Fibroblast of skin of right quadriceps (primary cell): ENCODE measurements around the gene NRARP.
"Not testable (repeated sequence)": the region's sequence is repeated elsewhere in the genome, so short reads cannot be mapped to it uniquely, and the experiment has no call there.

Experiments used
- DNase-seq: peaks from one replicate; pipeline ENCODE4 v3.0.0-alpha.2; 2013

NRARP gene

DNA sequence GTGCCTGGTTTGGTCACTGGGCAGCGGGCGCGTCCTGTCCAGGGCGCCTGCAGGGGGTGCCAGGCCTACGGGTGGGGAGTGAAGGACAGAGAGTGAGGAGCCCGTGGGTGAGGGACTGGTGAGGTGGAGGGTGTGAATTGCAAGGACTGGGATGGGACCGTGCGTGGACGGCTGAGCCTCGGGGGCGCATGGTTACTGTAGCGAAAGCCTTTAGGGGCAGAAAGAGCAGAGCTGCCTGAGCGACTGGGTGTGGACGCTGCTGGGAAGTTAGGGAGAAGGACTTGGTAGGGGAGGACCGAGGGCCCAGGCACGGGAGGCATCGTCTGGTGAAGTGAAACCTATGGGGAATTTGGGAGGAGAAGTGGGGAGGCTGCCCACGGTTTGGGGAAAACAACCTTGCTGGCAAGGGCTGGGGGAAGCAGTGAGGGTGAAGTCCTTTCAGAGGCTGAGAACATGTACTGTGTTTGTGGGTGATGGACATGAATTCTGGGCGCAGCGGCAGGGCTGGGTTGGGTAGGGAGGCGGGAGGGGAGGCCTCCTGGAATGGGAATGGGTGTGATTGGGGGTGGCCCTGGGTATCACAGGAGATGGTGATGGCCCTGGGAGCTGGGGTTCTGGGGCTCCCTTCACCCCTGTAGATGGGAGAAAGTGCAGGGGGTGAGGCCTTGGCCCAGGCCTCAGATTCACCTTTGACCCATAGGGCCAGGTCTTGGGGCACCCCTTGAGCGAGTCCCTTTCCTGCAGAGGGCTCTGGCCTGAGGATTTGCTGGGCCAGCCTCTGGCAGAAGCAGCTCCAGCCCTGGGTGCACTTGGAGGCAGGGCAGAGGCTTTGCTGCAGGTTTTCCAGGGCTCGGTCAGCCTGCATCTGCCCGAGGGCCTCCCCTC lies 26.2 kb downstream of the NRARP start:
- no peak for DNase-seq

DNA sequence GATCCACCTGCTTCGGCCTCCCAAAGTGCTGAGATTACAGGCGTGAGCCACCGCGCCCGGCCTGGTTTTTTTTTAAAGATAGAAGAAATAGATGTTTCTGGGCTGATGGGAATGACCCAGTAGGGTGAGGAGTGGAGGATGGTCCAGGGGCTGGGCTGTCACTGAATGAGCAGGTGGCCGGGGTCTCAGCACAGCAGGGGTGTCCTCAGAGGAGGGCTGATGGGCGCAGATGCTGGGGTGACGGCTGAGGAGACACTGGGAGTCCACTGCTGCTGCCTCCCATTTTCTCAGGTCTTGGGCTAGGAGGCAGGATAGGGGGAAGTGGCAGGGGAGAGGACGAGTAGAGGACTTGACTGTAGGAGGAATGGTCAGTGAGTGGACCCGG lies 26.9 kb downstream of the NRARP start:
- DNase-seq, result no peak

DNA sequence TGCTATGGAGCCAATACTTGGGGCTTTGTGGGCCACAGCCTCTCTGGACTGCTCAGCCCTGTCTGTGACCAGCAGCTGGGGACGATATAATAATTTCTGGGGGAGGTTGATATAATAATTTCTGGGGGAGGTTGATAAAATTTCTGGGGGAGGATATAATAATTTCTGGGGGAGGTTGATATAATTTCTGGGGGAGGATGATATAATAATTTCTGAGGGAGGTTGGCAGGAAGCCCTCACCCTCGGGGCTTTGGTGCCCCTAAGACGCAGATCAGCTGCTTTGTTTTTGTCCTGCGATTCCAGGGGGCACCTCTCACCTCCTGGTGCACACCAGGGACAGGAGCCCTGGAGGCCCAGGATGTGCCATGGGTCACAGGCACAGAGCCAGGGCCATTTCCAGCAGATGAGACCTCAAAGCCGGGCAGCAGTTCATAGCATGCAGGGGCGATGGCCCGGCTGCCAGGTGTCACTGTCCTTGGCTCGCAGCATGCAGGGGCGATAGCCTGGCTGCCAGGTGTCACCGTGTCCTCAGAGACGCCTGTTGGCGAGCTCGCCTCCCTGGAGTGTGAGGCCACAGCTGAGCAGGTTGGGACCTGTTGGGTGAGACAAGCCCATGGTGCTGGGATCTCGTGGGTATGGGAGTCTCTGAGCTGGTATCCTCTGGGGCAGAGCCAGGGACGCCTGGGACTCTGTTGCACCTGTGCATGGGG lies 28.3 kb downstream of the NRARP start:
- DNase-seq, result no peak

DNA sequence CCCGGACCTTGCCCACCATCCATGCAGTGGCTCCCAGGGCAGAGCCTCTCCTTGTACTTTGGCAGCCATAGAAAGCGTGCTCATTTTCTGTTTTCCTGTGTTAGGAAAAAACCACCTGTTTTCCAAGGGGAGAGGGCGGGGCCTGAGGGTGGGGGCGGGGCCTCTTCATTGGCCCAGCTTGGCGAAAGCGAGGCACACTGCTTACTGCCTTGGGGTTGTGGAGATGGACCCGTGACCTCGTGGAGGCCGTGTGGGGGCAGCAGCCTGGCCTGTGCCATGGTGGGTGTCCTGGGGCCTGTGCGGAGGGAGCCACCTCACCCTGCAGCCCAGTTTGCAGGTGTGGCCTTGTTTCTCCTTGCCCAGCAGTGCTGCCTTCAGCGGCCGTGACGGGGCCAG lies 29.0 kb downstream of the NRARP start:
- DNase-seq, result no peak

DNA sequence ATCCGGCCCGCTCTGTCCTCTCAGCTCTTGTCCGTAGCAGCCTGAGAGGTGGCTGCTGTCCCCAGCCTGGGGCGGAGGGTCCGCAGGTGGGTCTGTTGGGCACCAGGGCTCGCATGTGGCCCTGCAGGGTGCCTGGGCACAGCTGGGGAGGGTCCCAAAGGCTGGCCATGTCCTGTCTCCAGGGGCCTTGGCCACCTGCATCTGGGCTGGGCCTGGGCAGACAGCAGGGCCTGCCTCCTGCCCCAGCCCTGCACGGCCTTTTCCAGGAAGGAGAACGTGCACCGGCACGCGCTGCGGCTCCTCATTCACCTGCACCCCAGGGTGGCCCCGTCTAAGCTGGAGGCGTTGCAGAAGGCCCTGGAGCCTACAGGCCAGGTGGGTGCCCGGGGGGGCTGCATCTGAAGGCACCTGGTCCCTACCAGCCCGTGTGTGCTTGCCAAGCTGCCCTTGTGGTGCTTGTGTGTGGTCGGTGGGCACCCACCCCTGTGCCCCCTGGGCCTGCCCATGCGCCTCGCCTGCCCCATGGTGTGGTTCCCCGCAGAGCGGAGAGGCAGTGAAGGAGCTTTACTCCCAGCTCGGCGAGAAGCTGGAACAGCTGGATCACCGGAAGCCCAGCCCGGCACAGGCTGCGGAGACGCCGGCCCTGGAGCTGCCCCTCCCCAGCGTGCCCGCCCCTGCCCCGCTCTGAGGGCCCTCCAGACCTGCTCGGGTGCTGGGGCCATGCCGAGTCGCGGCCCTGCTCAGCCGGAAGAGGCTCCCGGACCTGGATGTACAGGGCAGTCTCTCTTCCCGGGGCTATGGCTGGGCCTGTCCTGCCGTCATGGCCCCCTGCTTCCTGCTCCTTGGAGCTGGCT lies 29.6 kb downstream of the NRARP start:
- DNase-seq, result no peak

DNA sequence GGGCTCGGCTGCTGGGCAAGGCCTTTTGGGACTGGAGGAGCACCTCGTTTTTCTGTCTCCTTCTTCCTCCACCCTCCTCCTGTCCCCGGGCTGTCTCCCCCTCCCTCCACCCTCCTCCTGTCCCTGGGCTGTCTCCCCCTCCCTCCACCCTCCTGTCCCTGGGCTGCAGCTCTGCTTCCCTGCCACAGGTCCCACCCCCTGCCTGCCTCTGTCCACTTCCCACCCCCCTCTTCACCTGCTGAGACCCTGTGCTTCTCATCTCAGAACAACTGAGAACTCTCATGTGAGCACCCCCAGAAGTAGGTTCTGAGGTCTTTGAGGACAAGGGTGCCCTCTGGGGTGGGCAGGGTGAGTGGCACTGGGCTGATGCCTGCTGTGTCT lies 30.4 kb downstream of the NRARP start:
- no peak for DNase-seq

DNA sequence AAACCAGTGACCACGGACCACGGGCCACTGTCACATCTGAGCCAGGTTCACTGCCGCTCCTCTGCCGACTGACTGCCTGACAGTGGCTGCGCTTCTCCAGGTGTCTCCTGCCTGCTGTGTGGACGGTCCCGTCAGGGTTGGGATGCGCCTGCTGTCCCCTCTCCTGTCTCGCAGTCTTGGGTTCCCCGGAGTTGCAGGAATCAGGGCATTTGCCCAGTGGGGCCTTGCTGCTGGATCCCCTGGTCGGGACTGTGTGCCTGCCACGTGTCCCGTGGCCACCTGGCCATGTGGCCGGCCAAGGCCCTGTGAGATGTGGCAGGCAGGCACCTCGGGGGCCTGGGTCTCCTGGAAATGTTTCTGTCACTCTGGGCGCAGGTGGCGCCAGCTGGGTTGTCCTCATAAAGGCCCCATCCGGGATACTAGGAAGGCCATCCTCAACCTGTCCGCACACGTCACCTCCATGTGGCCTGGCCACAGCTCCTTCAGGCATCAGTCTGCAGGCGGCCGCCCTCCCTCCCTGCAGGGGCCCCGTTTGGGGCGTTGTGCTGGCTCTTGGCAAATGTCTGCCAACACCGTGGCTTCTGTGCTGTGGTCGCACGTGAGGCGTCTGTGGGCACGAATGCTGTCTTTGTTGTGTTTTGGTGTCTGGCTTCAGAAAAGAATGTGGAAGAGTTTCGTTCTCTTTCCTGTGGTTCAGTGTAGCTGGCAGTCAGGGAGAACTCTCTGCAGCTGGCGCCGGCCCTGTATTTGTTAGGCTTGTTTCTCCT lies 31.0 kb downstream of the NRARP start:
- no peak for DNase-seq

DNA sequence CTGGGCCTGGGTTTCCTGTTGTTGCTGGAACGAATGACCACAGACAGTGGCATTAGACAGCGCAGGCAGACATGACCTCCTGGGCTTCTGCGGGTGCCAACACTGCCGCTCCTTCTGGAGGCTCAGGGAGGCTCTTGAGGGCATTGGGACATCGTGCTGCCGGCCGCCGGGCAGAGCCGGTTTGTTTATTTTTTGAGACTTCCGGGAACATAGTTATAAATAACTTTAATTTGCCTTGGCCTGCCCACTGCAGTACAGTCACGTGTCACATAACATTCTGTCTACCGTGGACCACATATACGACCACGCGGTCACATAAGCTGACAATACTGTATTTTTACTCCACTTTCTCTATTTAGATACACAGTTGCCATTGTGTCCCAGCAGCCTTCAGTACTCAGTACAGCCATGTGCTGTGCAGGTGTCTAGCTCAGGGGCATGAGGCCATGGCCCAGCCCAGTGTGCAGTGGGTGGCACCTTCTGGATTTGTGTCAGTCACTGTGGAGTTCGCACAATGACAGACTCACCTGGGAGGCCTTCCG lies 32.8 kb downstream of the NRARP start:
- DNase-seq, result no peak

DNA sequence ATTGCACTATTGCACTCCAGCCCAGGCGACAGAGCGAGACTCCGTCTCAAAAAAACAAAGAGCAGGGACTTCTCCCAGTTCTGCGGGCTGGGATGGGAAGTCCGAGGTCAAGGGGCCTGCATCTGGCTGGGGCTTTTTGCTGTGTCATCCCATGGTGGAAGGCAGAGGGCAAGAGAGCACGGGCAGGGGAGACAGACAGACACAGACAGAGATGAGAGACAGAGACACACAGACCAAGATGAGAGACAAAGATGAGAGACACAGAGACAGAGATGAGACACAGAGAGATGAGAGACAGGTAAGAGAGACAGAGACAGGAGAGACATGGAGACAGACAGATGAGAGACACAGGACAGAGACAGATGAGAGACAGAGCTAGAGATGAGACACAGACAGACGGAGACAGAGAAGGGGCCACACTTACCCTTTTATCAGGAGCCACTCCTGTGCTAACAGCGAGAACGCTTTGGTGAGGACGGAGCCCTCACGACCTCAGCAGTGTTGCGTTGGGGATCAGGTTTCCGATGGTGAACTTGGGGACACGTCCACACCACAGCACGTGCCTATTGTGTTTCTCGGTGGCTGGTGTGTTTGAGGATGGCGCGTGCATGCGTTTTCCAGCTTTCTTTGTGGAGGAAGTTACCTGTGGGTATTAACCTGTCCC lies 33.4 kb downstream of the NRARP start:
- DNase-seq, result no peak

DNA sequence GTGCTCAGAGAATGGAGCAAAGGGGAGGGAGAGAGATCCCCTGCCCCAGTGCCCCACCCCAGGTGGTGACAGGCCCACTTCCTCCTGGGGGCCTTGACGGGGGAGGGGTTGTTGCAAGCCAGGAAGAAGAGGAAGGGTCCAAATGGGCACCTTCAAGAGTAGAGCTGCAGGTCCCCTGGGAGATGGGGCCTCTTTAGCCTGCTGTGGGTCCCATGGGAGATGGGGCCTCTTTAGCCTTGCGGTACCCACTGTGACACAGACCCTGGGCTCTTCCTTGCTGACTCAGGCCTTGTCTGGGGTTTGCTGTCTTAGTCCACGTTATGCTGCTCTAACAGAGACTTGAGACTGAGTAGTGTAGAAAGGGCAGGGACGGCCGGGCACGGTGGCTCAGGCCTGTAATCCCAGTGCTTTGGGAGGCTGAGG lies 34.1 kb downstream of the NRARP start:
- DNase-seq, result no peak

DNA sequence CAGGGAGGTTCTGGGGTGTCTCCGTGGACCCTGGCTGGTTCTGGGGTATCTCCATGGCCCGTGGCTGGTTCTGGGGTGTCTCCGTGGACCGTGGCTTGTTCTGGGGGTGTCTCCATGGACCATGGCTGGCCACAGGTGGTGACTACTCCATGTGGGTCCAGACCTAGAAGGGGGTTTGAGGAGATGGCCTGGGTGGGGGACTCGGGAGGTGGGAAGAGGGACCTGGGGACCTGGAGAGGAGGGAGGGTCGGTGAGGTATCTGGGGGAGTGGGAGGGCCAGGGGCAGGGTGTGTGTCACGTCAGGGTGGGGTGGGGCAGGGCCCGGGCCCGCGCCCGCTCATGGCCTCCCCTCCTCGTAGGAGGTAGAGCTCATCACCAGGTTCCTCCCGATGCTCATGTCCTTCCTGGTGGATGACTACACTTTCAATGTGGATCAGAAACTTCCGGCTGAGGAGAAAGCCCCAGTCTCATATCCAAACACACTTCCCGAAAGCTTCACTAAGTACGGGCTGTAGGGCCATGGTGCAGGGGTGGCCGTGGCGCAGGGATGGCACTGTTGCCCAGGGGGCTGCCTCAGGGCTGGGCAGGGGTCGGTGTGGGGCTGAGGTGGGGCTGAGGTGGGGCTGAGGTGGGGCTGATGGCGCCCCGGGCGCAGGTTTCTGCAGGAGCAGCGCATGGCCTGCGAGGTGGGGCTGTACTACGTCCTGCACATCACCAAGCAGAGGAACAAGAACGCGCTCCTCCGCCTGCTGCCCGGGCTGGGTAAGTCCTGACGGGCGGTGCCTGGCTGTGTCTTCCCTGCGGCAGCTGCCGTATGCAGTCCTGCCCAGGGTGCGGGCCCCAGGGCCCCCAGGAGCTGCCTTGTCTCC lies 35.3 kb downstream of the NRARP start:
- no peak for DNase-seq

DNA sequence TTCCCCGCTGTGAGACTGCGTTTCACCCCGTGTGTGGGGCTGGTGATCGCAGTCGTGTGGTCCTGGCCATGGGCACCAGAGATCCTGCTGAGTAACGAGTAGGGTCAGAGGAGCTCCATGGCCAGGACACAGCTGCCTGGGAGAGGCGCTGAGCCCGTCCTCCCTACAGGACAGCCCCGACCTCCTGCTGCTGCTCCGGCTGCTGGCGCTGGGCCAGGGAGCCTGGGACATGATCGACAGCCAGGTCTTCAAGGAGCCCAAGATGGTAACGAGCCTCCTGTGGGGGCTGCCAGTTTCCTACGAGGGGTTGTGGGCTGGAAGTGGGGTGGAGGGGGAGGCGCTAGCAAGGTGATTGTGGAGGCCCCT lies 35.9 kb downstream of the NRARP start:
- DNase-seq, result no peak

DNA sequence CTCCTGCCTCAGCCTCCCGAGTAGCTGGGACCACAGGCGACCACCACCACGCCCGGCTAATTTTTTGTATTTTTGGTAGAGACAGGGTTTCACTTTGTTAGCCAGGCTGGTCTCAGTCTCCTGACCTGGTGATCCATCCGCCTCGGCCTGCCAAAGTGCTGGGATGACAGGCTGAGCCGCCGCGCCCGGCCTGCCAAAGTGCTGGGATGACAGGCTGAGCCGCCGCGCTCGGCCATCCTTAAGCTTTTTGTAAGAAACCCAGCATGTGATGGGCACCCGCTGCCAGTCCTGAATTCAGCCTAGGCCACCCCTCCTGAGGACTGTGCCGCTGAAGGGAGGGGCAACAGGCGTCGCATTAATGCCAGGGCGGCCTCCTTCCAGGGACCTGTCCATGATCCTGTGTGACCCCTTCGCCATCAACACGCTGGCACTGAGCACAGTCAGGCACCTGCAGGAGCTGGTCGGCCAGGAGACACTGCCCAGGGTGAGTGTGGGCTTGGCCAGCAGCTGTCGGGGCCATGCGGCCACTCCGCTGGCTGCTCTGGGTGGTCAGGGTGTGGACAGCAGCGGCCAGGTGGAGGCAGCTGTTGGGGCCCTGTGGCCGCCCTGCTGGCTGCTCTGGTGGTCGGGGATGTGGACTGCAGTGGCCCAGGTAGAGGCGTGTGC lies 36.4 kb downstream of the NRARP start:
- DNase-seq, result no peak

DNA sequence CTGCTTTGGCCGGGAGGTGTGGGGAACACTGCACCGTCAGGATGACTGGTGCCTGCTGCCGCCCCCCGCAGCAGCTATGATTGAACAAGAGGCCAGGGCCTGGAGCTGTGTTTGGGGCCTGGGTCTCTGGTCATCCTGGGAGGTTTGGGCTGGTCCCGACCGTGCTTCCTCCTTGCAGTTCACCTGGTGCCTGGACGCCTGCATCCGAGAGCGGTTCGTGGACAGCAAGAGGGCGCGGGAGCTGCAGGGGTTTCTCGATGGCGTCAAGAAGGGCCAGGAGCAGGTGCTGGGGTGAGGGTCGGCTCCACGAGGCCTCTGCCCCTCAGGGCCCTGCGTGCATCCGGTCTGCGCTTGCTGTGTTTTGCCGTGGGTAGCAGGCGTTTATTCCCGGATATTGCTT lies 38.0 kb downstream of the NRARP start:
- no peak for DNase-seq

DNA sequence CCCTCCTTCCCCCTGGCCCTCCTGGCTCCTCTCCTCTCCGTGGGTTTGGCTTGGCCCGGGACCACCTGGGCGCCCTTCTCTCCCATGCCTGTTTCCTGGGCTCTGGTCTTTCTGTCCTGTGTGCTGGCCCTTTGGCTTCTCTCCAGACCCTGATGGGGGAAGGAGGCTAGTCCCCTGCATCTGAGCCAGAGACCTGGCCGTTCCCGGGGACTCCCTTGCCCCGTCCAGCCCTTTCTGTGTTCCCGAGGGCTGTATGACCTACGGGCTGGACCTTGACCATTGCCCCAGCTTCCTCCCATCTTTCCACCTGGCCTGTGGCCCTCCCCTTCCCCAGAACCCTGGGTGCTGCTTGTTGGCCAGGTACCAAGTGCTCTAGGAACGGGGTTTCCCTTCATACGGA lies 38.6 kb downstream of the NRARP start:
- DNase-seq, result no peak

DNA sequence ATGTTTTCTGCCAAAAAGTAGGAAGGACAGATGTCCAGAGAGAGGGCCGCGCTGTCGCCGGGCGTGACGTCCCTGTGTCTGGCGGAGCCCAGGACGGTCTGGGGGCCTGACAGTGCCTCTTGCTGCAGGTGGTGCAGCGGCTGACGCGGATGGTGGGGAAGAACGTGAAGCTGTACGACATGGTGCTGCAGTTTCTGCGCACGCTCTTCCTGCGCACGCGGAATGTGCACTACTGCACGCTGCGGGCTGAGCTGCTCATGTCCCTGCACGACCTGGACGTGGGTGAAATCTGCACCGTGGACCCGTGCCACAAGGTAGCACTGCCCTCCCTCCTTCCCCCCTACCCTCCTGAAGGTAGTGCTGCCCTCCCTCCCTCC lies 39.2 kb downstream of the NRARP start:
- no peak for DNase-seq

DNA sequence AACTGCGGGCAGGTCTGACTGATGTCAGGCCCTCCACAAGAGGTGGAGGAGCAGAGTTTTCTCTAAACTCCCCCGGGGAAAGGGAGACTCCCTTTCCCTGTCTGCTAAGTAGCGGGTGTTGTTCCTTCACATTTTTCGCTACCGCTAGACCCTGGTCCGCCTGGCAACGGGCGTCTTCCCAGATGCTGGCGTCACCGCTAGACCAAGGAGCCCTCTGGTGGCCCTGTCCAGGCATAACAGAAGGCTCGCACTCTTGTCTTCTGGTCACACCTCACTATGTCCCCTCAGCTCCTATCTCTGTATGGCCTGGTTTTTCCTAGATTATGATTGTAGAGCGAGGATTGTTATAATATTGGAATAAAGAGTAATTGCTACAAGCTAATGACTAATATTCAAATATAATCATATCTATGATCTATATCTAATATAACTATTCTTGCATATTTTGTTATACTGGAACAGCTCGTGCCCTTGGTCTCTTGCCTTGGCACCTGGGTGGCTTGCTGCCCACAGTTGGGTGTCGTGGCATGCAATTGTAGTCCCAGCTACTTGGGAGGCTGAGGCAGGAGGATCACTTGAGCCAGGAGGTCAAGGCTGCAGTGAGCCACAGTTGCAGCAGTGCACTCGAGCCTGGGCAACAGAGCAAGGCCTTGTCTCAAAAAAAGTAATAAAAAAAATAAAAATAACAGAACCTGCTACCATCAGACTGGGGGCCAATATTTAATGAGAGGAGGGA lies 39.7 kb downstream of the NRARP start:
- not testable (repeated sequence) for DNase-seq

DNA sequence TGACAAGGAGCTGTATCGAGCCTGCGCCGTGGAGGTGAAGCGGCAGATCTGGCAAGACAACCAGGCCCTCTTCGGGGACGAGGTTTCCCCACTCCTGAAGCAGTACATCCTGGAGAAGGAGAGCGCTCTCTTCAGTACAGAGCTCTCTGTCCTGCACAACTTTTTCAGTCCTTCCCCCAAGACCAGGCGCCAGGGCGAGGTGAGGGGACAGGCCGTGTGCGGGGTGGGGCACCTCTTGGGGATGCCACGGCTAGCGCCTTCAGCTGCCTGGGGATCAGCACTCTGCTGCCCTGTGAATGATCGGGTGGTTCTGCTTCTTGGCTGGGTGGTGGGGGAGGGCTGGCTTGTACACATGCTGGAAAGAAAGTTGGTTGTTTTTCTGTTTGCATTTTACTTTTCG lies 45.2 kb downstream of the NRARP start:
- DNase-seq, result no peak

DNA sequence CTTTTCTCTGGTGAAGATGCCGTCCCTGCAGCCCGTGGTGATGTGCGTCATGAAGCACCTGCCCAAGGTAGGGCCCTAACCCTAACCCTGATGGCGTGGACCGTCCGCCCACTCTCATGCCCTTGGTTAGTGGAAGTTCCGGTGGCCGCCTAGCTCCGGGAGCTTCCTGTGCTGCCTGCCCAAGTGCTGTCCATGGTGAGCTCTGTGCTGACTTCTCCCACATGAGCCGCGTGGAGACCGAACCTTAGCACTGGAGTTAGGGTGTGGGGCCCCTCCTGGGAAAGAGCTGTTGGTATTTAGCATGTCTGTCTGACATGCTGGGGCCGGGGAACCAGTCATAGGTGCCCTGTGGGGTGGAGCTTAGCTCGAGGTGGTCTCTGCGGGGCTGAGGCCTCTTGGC lies 45.7 kb downstream of the NRARP start:
- DNase-seq, result no peak
